H1 (cell line): ENCODE results near the gene AMPD1. TPM values are rescaled to one million over a fixed set of nuclear protein-coding genes. Genes with fewer than 3 reads are reported as not detected.

ENCODE experiments used
- CHD2 ChIP-seq: IDR thresholded peaks from 2 replicates; pipeline ENCODE4 v1.6.1; 2012; ENCODE audit warnings: low read length, improper control_type of control experiment
- EGR1 ChIP-seq: IDR thresholded peaks from 2 replicates; pipeline ENCODE4 v1.6.1; 2011; ENCODE audit warnings: low read depth, low read length, borderline replicate concordance
- HDAC2 ChIP-seq, 2 experiments: fragments of 300-600 bp in 1 of 2; sonication (generic) in 1 of 2; IDR thresholded peaks; 2 replicates each; pipeline ENCODE4 v1.6.1; 2011 to 2012; ENCODE audit warnings: low read depth in 2 of 2, low read length in 2 of 2, mild to moderate bottlenecking in 2 of 2, moderate library complexity in 2 of 2, borderline replicate concordance in 1 of 2, inconsistent platforms in 1 of 2
- KDM4A ChIP-seq: IDR thresholded peaks from one replicate; pipeline ENCODE4 v1.7.1; 2012; ENCODE audit warnings: low read depth, mild to moderate bottlenecking, moderate library complexity, low read length, inconsistent platforms; ENCODE audit not compliant: severe bottlenecking
- SIN3A ChIP-seq, 2 experiments: IDR thresholded peaks in 1 of 2; conservative IDR thresholded peaks in 1 of 2; 2 replicates each; pipeline ENCODE4 v1.6.1; 2011 to 2012; ENCODE audit warnings: low read length in 2 of 2, improper control_type of control experiment in 1 of 2, low read depth in 1 of 2, mild to moderate bottlenecking in 1 of 2
- SP2 ChIP-seq: IDR thresholded peaks from 2 replicates; pipeline ENCODE4 v1.6.1; 2012; ENCODE audit warnings: mild to moderate bottlenecking, low read length, inconsistent platforms
- polyA plus RNA-seq, 7 experiments: library from polyadenylated mRNA; depleted of rRNA in 3 of 7; stranded (reverse) in 5 of 7; unstranded in 2 of 7; fragments of >200 nt in 5 of 7; fragments of 200-250 nt in 2 of 7; gene quantifications; 1 replicate in 5 of 7; 2 replicates in 1 of 7; 4 replicates in 1 of 7; pipeline versions ENCODE4 v1.2.1 to v1.2.3, GENCODE V29; 2011 to 2013; ENCODE audit warnings: missing spikeins in 2 of 7, mixed read lengths in 2 of 7
- total RNA-seq: library from RNA; stranded (reverse); fragmentation: NEBNext Ultra II Directional; extraction: Animal tissue kit (Norgen Biotek cat#: 25700); gene quantifications from 2 replicates; pipeline ENCODE4 v1.2.1, GENCODE V29; 2021

The AMPD1 gene
- total and polyA plus RNA-seq, 2 of the 8 experiments (the other 6 are each of a cell fraction or from before 2014, with no cell fraction given): not detected

DNA sequence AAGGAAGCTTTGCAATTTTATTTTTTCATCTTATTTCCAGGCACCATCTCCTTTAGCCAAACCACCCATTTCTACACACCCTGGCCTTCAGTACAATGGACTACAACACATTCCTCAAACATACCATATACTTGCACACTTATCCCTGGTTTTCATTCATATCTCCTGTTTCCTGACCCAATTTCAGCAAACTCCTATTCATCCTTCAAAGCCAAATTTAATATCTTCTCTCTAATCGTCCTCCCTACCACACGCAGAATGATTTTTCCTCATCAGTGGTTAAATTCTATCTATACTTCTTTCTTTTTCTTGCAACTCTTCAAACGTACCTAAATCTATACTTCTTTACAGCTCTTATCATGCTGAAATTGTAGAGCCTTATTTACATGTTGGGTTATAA, 28.4 kb downstream of the AMPD1 start (continued):
- TF ChIP-seq HDAC2 (IDR thresholded peaks at IDR 0.05; ENCODE audit: borderline replicate concordance in 1 of 2, low read depth in 2 of 2, low read length in 2 of 2): no peak
- no peak for TF ChIP-seq EGR1
- no peak for TF ChIP-seq KDM4A
- no peak for TF ChIP-seq SIN3A (conservative IDR thresholded peaks at IDR 0.05 in 1 of 2, IDR thresholded peaks at IDR 0.05 in 1 of 2; ENCODE audit: low read depth in 1 of 2, low read length in 2 of 2)
- no peak for TF ChIP-seq CHD2
- TF ChIP-seq SP2: no peak
